HepG2 (cell line): ENCODE results near the gene ADGRL2.

Experiments
- MYC ChIP-seq: sonication (generic); formaldehyde crosslinking; IDR thresholded peaks from 2 replicates; pipeline ENCODE4 v1.9.0; 2021; ENCODE audit warnings: missing genetic modification reagents, borderline replicate concordance
- SP4 ChIP-seq: sonication (generic); formaldehyde crosslinking; IDR thresholded peaks from 2 replicates; pipeline ENCODE4 v1.8.1; 2023; ENCODE audit warnings: mild to moderate bottlenecking, missing genetic modification reagents
- SRF ChIP-seq: IDR thresholded peaks from 2 replicates; pipeline ENCODE4 v1.6.1; 2011; ENCODE audit warnings: mild to moderate bottlenecking, low read depth, low read length, moderate library complexity
- ZNF24 ChIP-seq: fragments of 450-650 bp; IDR thresholded peaks from 2 replicates; pipeline ENCODE4 v1.6.1; 2017; ENCODE audit warnings: antibody characterized with exemption, mild to moderate bottlenecking
- ZNF350 ChIP-seq: sonication (generic); formaldehyde crosslinking; IDR thresholded peaks from 2 replicates; pipeline ENCODE4 v1.4.0; 2020; ENCODE audit warnings: mild to moderate bottlenecking, low read depth, missing genetic modification reagents, borderline replicate concordance
- TF ChIP-seq, protein P1 (sequence below): sonication (generic); formaldehyde crosslinking; IDR thresholded peaks from 2 replicates; pipeline ENCODE4 v1.5.0; 2020; ENCODE audit warnings: mild to moderate bottlenecking, missing genetic modification reagents, moderate library complexity
- TF ChIP-seq, protein P2 (sequence below): sonication (generic); formaldehyde crosslinking; IDR thresholded peaks from 2 replicates; pipeline ENCODE4 v1.4.0; 2020; ENCODE audit warnings: missing genetic modification reagents
- TF ChIP-seq, protein P3 (sequence below): sonication (generic); formaldehyde crosslinking; IDR thresholded peaks from 2 replicates; pipeline ENCODE4 v1.4.0; 2020; ENCODE audit warnings: missing genetic modification reagents

DNA sequence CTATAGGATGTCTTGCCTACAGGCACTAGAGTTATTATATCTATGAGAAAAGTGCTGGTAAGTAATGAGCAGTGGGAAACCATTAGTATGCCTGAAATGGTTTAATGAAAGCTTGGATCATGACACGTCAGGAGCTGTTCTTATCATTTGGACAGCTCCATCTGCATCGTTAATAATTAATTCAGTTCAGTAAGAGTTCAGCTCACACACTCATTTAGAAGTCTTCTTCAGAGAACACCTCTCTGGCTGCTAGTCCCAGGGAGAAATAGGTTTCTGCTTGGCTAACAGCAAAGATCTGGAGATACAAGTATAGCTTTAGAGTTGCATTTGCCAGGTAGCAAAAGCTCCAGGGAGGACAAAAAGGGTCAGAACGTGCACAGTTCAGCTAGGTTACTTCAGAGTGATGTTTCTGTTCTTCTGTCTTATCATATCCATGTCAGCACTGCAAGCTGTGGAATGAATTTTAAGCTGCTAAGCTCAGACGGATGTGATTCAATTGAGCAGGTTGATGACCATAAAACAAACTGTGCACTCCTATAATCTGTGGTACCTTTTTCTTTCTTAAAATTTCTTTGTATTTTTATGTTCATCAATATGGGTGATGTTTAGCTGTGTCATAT is 173.6 kb downstream of the ADGRL2 start:
- TF ChIP-seq ZNF24 = no peak
- TF ChIP-seq MYC = no peak
- no peak for TF ChIP-seq SP4 (CRISPR knock-in tag)
- TF ChIP-seq ZNF350 = no peak
- TF ChIP-seq, protein P1, sequence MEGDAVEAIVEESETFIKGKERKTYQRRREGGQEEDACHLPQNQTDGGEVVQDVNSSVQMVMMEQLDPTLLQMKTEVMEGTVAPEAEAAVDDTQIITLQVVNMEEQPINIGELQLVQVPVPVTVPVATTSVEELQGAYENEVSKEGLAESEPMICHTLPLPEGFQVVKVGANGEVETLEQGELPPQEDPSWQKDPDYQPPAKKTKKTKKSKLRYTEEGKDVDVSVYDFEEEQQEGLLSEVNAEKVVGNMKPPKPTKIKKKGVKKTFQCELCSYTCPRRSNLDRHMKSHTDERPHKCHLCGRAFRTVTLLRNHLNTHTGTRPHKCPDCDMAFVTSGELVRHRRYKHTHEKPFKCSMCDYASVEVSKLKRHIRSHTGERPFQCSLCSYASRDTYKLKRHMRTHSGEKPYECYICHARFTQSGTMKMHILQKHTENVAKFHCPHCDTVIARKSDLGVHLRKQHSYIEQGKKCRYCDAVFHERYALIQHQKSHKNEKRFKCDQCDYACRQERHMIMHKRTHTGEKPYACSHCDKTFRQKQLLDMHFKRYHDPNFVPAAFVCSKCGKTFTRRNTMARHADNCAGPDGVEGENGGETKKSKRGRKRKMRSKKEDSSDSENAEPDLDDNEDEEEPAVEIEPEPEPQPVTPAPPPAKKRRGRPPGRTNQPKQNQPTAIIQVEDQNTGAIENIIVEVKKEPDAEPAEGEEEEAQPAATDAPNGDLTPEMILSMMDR (CRISPR knock-in tag) = no peak
- TF ChIP-seq, protein P2, sequence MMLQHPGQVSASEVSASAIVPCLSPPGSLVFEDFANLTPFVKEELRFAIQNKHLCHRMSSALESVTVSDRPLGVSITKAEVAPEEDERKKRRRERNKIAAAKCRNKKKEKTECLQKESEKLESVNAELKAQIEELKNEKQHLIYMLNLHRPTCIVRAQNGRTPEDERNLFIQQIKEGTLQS (CRISPR knock-in tag) = no peak
- no peak for TF ChIP-seq SRF
- TF ChIP-seq, protein P3, sequence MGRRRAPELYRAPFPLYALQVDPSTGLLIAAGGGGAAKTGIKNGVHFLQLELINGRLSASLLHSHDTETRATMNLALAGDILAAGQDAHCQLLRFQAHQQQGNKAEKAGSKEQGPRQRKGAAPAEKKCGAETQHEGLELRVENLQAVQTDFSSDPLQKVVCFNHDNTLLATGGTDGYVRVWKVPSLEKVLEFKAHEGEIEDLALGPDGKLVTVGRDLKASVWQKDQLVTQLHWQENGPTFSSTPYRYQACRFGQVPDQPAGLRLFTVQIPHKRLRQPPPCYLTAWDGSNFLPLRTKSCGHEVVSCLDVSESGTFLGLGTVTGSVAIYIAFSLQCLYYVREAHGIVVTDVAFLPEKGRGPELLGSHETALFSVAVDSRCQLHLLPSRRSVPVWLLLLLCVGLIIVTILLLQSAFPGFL (CRISPR knock-in tag) = no peak
